HG03103 (cell line): ENCODE data around the gene ELAC1.
"Not testable (repeated sequence)": the region's sequence is repeated elsewhere in the genome, so short reads cannot be mapped to it uniquely, and the experiment has no call there.

ENCODE experiments used
- ATAC-seq: cut with Tn5 transposase; IDR thresholded peaks from one replicate; pipeline ENCODE4 v1.9.1; 2021; ENCODE audit warnings: low read depth; ENCODE audit not compliant: unreplicated experiment

The ELAC1 gene

GRCh38 chr18:50967714-50968661 is at the start of gene ELAC1:
Gene ELAC1 (plus strand): TSS chr18:50968040. CDS start chr18:50974405, 6,365 bp downstream.
- peak; percentile 92 for ATAC-seq

GRCh38 chr18:50918153-50918552 is 49.7 kb upstream of the ELAC1 start:
- ATAC-seq: no peak

- ATAC-seq: no peak
Observed at GRCh38 chr18:50924372-50924771, 43.5 kb upstream of the ELAC1 start.

- ATAC-seq: no peak
Observed at GRCh38 chr18:50926521-50926920, 41.3 kb upstream of the ELAC1 start.

GRCh38 chr18:50928551-50928950 is 39.3 kb upstream of the ELAC1 start:
- no peak for ATAC-seq

- ATAC-seq: no peak
Observed at GRCh38 chr18:50933684-50934083, 34.2 kb upstream of the ELAC1 start.

GRCh38 chr18:50934545-50935211 is 33.2 kb upstream of the ELAC1 start:
- ATAC-seq: no peak

- no peak for ATAC-seq
Observed at GRCh38 chr18:50935493-50936191, 32.2 kb upstream of the ELAC1 start.

GRCh38 chr18:50937183-50937582 is 30.7 kb upstream of the ELAC1 start:
- ATAC-seq: no peak

GRCh38 chr18:50938912-50939311 is 28.9 kb upstream of the ELAC1 start:
- no peak for ATAC-seq

GRCh38 chr18:50944245-50944932 is 23.5 kb upstream of the ELAC1 start:
- no peak for ATAC-seq

- ATAC-seq: not testable (repeated sequence)
Observed at GRCh38 chr18:50945918-50946317, 21.9 kb upstream of the ELAC1 start.

- no peak for ATAC-seq
Observed at GRCh38 chr18:50947899-50948298, 19.9 kb upstream of the ELAC1 start.

GRCh38 chr18:50949185-50949584 is 18.7 kb upstream of the ELAC1 start:
- no peak for ATAC-seq

GRCh38 chr18:50950626-50951025 is 17.2 kb upstream of the ELAC1 start:
- no peak for ATAC-seq

GRCh38 chr18:50953822-50954221 is 14.0 kb upstream of the ELAC1 start:
- ATAC-seq: no peak

- no peak for ATAC-seq
Observed at GRCh38 chr18:50955253-50955652, 12.6 kb upstream of the ELAC1 start.

GRCh38 chr18:50956116-50956515 is 11.7 kb upstream of the ELAC1 start:
- no peak for ATAC-seq

- ATAC-seq: no peak
Observed at GRCh38 chr18:50961974-50962373, 5.9 kb upstream of the ELAC1 start.

GRCh38 chr18:50969448-50969847 is 1.6 kb downstream of the ELAC1 start:
- ATAC-seq: no peak

- ATAC-seq: no peak
Observed at GRCh38 chr18:50970006-50970405, 2.2 kb downstream of the ELAC1 start.
